ENCODE data around the gene CHRM3.
"Not testable (repeated sequence)": the region's sequence is repeated elsewhere in the genome, so short reads cannot be mapped to it uniquely, and the experiment has no call there.

Gene CHRM3

GRCh38 chr1:239386453-239387303, at the start of gene CHRM3:
CHRM3 (plus strand) TSS chr1:239386568; CDS start chr1:239907452, 520,884 bp downstream.
- no peak for DNase-seq (ENCODE audit: low spot score)

GRCh38 chr1:239337799-239338430, 48.5 kb upstream of the CHRM3 start:
- no peak for DNase-seq (ENCODE audit: low spot score)

GRCh38 chr1:239347776-239348175, 38.6 kb upstream of the CHRM3 start:
- no peak for DNase-seq (ENCODE audit: low spot score)

GRCh38 chr1:239348635-239349353, 37.6 kb upstream of the CHRM3 start:
- no peak for DNase-seq (ENCODE audit: low spot score)

GRCh38 chr1:239349699-239350098, 36.7 kb upstream of the CHRM3 start:
- no peak for DNase-seq (ENCODE audit: low spot score)

- no peak for DNase-seq (ENCODE audit: low spot score)
Observed at GRCh38 chr1:239353536-239353935, 32.8 kb upstream of the CHRM3 start.

- no peak for DNase-seq (ENCODE audit: low spot score)
Observed at GRCh38 chr1:239354231-239354630, 32.1 kb upstream of the CHRM3 start.

- DNase-seq (ENCODE audit: low spot score): no peak
Observed at GRCh38 chr1:239357867-239358266, 28.5 kb upstream of the CHRM3 start.

- DNase-seq (ENCODE audit: low spot score): no peak
Observed at GRCh38 chr1:239361403-239361802, 25.0 kb upstream of the CHRM3 start.

- DNase-seq (ENCODE audit: low spot score): no peak
Observed at GRCh38 chr1:239363930-239364329, 22.4 kb upstream of the CHRM3 start.

- DNase-seq (ENCODE audit: low spot score): no peak
Observed at GRCh38 chr1:239367196-239367810, 19.1 kb upstream of the CHRM3 start.

- no peak for DNase-seq (ENCODE audit: low spot score)
Observed at GRCh38 chr1:239368436-239369109, 17.8 kb upstream of the CHRM3 start.

- not testable (repeated sequence) for DNase-seq (ENCODE audit: low spot score)
Observed at GRCh38 chr1:239370869-239371268, 15.5 kb upstream of the CHRM3 start.

- no peak for DNase-seq (ENCODE audit: low spot score)
Observed at GRCh38 chr1:239382666-239383065, 3.7 kb upstream of the CHRM3 start.

- no peak for DNase-seq (ENCODE audit: low spot score)
Observed at GRCh38 chr1:239383714-239384113, 2.7 kb upstream of the CHRM3 start.

GRCh38 chr1:239387304-239388158, 1.2 kb downstream of the CHRM3 start:
- no peak for DNase-seq (ENCODE audit: low spot score)

- no peak for DNase-seq (ENCODE audit: low spot score)
Observed at GRCh38 chr1:239388159-239388485, 1.8 kb downstream of the CHRM3 start.

GRCh38 chr1:239388578-239388977, 2.2 kb downstream of the CHRM3 start:
- DNase-seq (ENCODE audit: low spot score): no peak

- DNase-seq (ENCODE audit: low spot score): no peak
Observed at GRCh38 chr1:239389703-239390102, 3.3 kb downstream of the CHRM3 start.

GRCh38 chr1:239392271-239392670, 5.9 kb downstream of the CHRM3 start:
- no peak for DNase-seq (ENCODE audit: low spot score)

GRCh38 chr1:239394107-239394506, 7.7 kb downstream of the CHRM3 start:
- no peak for DNase-seq (ENCODE audit: low spot score)
